GM12864 (cell line): ENCODE measurements around the gene FBXL16.

Source experiments
- DNase-seq: peaks from one replicate; pipeline ENCODE4 v3.0.0-alpha.2; 2011; ENCODE audit warnings: low read depth
- H3K4me3 ChIP-seq: 2 replicates; pipeline ENCODE4 v1.5.1; 2011; ENCODE audit warnings: mild to moderate bottlenecking, low read depth, low read length, control low read depth
- CTCF ChIP-seq: IDR thresholded peaks from 2 replicates; pipeline ENCODE4 v1.5.1; 2011; ENCODE audit warnings: low read depth, mild to moderate bottlenecking, moderate library complexity, low read length, control low read depth, inconsistent platforms; ENCODE audit errors: missing control alignments

FBXL16 gene

GRCh38 chr16:724188-725040 is 18.8 kb upstream of the FBXL16 start:
- H3K4me3 ChIP-seq, result no peak overlapping the region
- DNase-seq, result no peak
- TF ChIP-seq CTCF, result no peak

GRCh38 chr16:723695-724094 is 18.1 kb upstream of the FBXL16 start:
- no peak for TF ChIP-seq CTCF
- H3K4me3 ChIP-seq, result no peak overlapping the region
- DNase-seq, result no peak

GRCh38 chr16:722835-723633 is 17.4 kb upstream of the FBXL16 start:
- no peak for TF ChIP-seq CTCF
- no peak for DNase-seq
- H3K4me3 ChIP-seq, result no peak overlapping the region

- H3K4me3 ChIP-seq, result peak overlapping the region; percentile 90
- TF ChIP-seq CTCF, result no peak
- DNase-seq, result no peak
Measured at GRCh38 chr16:721765-722540, 16.4 kb upstream of the FBXL16 start.

GRCh38 chr16:720990-721764 is 15.6 kb upstream of the FBXL16 start, which contains the start of gene ANTKMT:
Gene ANTKMT (plus strand): TSS chr16:721146. CDS start chr16:721275, 129 bp downstream.
- peak within 1 kb of the TSS; percentile 90 for H3K4me3 ChIP-seq
- peak; percentile 5 for TF ChIP-seq CTCF
- no peak for DNase-seq

- no peak for DNase-seq
- peak; percentile 43 for TF ChIP-seq CTCF
- peak overlapping the region; percentile 90 for H3K4me3 ChIP-seq
Measured at GRCh38 chr16:720447-720989, 14.9 kb upstream of the FBXL16 start.
